OCI-LY1 (cell line): ENCODE data around the gene CAPS.
A peak's percentile ranks its signal among the peaks of the same experiment; 100 is the strongest.

Source experiments
- H2AFZ ChIP-seq: fragments of 200-600 bp; sonication (generic), shearing (Covaris generic); 2 replicates; pipeline ENCODE4 v1.6.0; 2014; ENCODE audit warnings: antibody characterized with exemption, mild to moderate bottlenecking, low read length
- H3F3A ChIP-seq: fragments of 200-600 bp; sonication (generic), shearing (Covaris generic); 2 replicates; pipeline ENCODE4 v1.6.0; 2014; ENCODE audit warnings: mild to moderate bottlenecking, antibody characterized with exemption, low read length, moderate library complexity; ENCODE audit not compliant: insufficient read depth
- H3K27ac ChIP-seq: fragments of 200-600 bp; sonication (generic); 2 replicates; pipeline ENCODE4 v1.5.1; 2014; ENCODE audit warnings: low read length, mixed run types, mild to moderate bottlenecking, low read depth; ENCODE audit not compliant: poor library complexity, severe bottlenecking
- H3K27me3 ChIP-seq: fragments of 200-600 bp; sonication (generic); 2 replicates; pipeline ENCODE4 v1.6.0; 2014; ENCODE audit warnings: antibody characterized with exemption, mild to moderate bottlenecking, low read length, moderate library complexity; ENCODE audit not compliant: insufficient read depth
- H3K36me3 ChIP-seq: fragments of 200-600 bp; sonication (generic); 2 replicates; pipeline ENCODE4 v1.6.1; 2014; ENCODE audit warnings: mild to moderate bottlenecking, antibody characterized with exemption, low read length, moderate library complexity, mixed read lengths; ENCODE audit not compliant: insufficient read depth
- H3K4me1 ChIP-seq: fragments of 200-600 bp; sonication (generic); 2 replicates; pipeline ENCODE4 v1.5.1; 2014; ENCODE audit warnings: mild to moderate bottlenecking, low read length, moderate library complexity; ENCODE audit not compliant: insufficient read depth, severe bottlenecking
- H3K4me2 ChIP-seq: fragments of 200-600 bp; sonication (generic), shearing (Covaris generic); 2 replicates; pipeline ENCODE4 v1.6.1; 2014; ENCODE audit warnings: low read length
- H3K4me3 ChIP-seq: fragments of 200-600 bp; sonication (generic); 2 replicates; pipeline ENCODE4 v1.5.1; 2014; ENCODE audit warnings: low read length, low read depth, mild to moderate bottlenecking, mixed read lengths; ENCODE audit not compliant: poor library complexity, severe bottlenecking
- H3K79me2 ChIP-seq: fragments of 200-600 bp; shearing (Covaris generic); 2 replicates; pipeline ENCODE4 v1.6.1; 2016; ENCODE audit warnings: mixed run types, low read length, mixed read lengths; ENCODE audit not compliant: insufficient read depth
- H3K9ac ChIP-seq: fragments of 200-600 bp; sonication (generic), shearing (Covaris generic); 2 replicates; pipeline ENCODE4 v1.6.1; 2014; ENCODE audit warnings: mild to moderate bottlenecking, low read length, mixed read lengths
- H3K9me2 ChIP-seq: fragments of 200-600 bp; sonication (generic), shearing (Covaris generic); 2 replicates; pipeline ENCODE4 v1.6.1; 2014; ENCODE audit warnings: low read depth, mild to moderate bottlenecking, low read length, mixed read lengths
- H3K9me3 ChIP-seq: fragments of 200-600 bp; shearing (Covaris generic); 2 replicates; pipeline ENCODE4 v1.6.1; 2014; ENCODE audit warnings: low read length, mixed read lengths
- H4K20me1 ChIP-seq: fragments of 200-600 bp; sonication (generic), shearing (Covaris generic); 2 replicates; pipeline ENCODE4 v1.6.0; 2016; ENCODE audit warnings: mild to moderate bottlenecking, low read length; ENCODE audit not compliant: insufficient read depth
- CTCF ChIP-seq: fragments of 200-600 bp; sonication (generic), shearing (Covaris generic); IDR thresholded peaks from 2 replicates; pipeline ENCODE4 v1.5.1; 2017; ENCODE audit warnings: mild to moderate bottlenecking, antibody characterized with exemption, low read length, moderate library complexity, mixed read lengths
- EZH2 ChIP-seq: fragments of 200-600 bp; sonication (generic), shearing (Covaris generic); IDR thresholded peaks from 2 replicates; pipeline ENCODE4 v1.8.0; 2017; ENCODE audit warnings: borderline replicate concordance, mixed run types, mild to moderate bottlenecking, antibody characterized with exemption, low read length, moderate library complexity, mixed read lengths

The CAPS gene

DNA sequence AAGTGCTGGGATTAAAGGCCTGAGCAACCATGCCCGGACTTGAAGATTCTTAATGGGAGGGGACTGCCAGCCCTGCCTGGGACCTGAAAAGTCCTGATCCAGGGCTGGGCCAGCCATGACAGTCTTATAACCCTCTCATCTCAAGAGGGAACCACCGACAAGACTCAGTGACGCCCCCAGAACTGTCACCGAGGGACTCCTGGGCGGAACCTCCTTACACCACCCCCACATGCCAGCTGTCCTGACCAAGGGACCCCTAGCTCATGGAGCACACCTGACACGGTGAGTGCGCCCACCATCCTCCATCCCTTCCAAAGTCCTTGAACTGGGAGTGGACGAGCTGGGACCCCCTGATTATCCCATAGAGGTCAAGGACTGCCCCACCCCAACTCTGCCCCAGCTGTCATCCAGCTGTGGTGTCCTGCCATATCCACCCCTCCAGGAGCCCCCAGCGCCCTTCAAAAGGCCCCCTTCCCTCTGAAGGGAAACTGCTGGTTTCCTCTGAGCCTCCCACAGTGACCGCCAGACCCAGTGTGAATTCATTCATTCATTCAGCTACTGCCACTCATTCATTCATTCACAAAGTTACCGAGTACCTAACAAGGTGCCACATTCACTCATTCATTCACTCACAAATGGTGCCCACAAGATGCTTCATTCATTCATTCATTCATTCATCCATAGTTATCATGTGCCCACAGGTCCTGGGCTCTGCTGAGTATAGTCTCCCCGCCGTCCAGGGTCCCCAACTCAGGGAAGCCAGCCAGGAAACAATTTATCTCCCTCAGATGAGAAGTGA lies 14.1 kb upstream of the CAPS start:
- TF ChIP-seq EZH2, result no peak
- no peak for TF ChIP-seq CTCF
- no peak overlapping the region for H3K4me2 ChIP-seq
- H3K9me3 ChIP-seq, result no peaks in the 10 kb centered on the region
- H3K27ac ChIP-seq, result no peak overlapping the region
- H3K36me3 ChIP-seq, result peaks cover 39% of the 10 kb centered on the region
- no peaks in the 10 kb centered on the region for H4K20me1 ChIP-seq
- no peaks in the 10 kb centered on the region for H3K9me2 ChIP-seq
- H3K79me2 ChIP-seq, result peaks cover 30% of the 10 kb centered on the region
- no peak overlapping the region for H3K9ac ChIP-seq
- H3K4me1 ChIP-seq, result peaks cover 11% of the 10 kb centered on the region
- H3K4me3 ChIP-seq, result no peak overlapping the region
- H3K27me3 ChIP-seq, result no peaks in the 10 kb centered on the region
- no peak overlapping the region for H2AFZ ChIP-seq
- no peaks in the 10 kb centered on the region for H3F3A ChIP-seq

DNA sequence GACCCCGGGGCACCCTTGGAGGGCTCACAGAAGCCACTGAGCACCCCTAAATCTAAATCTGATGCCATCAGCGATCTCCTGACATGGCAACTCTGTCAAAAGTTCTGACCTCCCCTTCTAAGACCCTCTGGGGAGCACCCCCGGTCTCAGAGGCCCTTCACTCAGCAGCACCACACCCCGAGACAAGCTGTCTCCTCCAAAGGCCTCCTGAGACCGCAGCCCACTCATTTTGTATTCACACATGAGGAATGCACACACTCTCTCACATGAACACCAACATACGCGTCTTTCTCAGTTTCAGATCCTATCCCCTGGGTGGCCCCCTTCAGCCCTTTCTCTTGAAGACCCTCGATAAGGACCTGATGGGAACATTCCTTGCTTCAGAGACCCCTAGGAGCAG lies 13.1 kb upstream of the CAPS start:
- Histone ChIP-seq H3K9ac (no peak overlapping the region), H3K9me2 (no peaks in the 10 kb centered on the region), H3K27me3 (no peaks in the 10 kb centered on the region), H2AFZ (no peak overlapping the region), H3K4me2 (no peak overlapping the region), H3K4me1 (peaks cover 18% of the 10 kb centered on the region), H3K9me3 (no peaks in the 10 kb centered on the region), H3K79me2 (peaks cover 30% of the 10 kb centered on the region), H3K4me3 (no peak overlapping the region), H3F3A (no peaks in the 10 kb centered on the region), H4K20me1 (no peaks in the 10 kb centered on the region), H3K27ac (no peak overlapping the region), H3K36me3 (peaks cover 29% of the 10 kb centered on the region)
- TF ChIP-seq EZH2 (no peak), CTCF (no peak)

DNA sequence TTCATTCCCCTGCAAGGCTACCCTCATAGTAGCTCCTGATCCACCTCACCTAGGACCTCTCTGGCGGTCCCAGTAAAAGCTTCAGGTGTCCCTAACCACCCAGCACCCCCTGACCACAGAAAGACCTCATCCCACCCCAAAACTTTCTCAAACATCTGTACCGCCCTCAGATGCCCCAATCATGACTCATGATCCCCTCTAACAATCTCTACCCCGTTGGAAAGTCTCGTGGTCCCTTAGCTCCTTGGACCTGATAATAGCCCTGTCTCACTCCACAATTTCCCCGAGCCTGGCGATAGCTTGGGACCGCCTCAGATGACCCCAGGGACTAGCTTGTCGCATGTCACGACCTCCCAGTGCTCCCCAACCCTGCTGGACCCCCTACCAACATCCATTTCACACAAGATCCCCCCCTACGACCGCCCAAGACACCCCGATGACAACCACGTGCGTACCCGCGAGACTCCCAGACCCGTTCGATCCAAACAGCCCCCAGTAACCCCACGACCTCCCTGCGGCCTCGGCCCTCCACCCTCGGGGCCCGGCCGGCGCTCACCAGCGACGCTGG lies 10.9 kb upstream of the CAPS start:
- no peaks in the 10 kb centered on the region for H3K9me3 ChIP-seq
- H3K4me2 ChIP-seq, result peak overlapping the region; percentile 88
- H2AFZ ChIP-seq, result no peak overlapping the region
- no peaks in the 10 kb centered on the region for H3K27me3 ChIP-seq
- H3K79me2 ChIP-seq, result peaks cover 30% of the 10 kb centered on the region
- peak overlapping the region; percentile 82 for H3K27ac ChIP-seq
- no peaks in the 10 kb centered on the region for H3K9me2 ChIP-seq
- no peaks in the 10 kb centered on the region for H4K20me1 ChIP-seq
- H3F3A ChIP-seq, result no peaks in the 10 kb centered on the region
- H3K9ac ChIP-seq, result peak overlapping the region; percentile 99
- peaks cover 16% of the 10 kb centered on the region for H3K36me3 ChIP-seq
- peaks cover 18% of the 10 kb centered on the region for H3K4me1 ChIP-seq
- TF ChIP-seq CTCF (no peak), EZH2 (no peak)
- peak overlapping the region; percentile 97 for H3K4me3 ChIP-seq
